HCT116 (cell line): Measurements from ENCODE around the gene FEV. TPM values are rescaled to one million over a fixed set of nuclear protein-coding genes. Genes with fewer than 3 reads are reported as not detected.

Experiments used
- ATAC-seq: fragments of 200-7000 bp; cut with Tn5 transposase; 2 replicates; pipeline ENCODE4 v1.9.1; 2020; ENCODE audit warnings: mild to moderate bottlenecking, moderate library complexity
- BruUV-seq: library from RNA; stranded (reverse); fragments of 400-500 nt; replicated peaks from 2 replicates; lab custom pipeline; 2021; lab: Mats Ljungman, UMichigan
- CTCF ChIA-PET: fragments of 300-600 bp; sonication (Branson Sonifier 250); formaldehyde crosslinking; loops from one replicate; lab custom pipeline; 2021; ENCODE audit warnings: antibody characterized with exemption; lab: Charles Lee
- POLR2A ChIA-PET: fragments of 300-600, 350-600 bp; sonication (Branson Sonifier 250); formaldehyde crosslinking; loops from one replicate; lab custom pipeline; 2021; ENCODE audit warnings: antibody characterized with exemption; lab: Charles Lee
- RAD21 ChIA-PET, 2 experiments: fragments of 300-600 bp; sonication (Branson Sonifier 250); formaldehyde crosslinking; loops; one replicate each; lab custom pipeline; 2023; ENCODE audit warnings: low total read pairs in 2 of 2; ENCODE audit not compliant: uncharacterized antibody in 2 of 2, unreplicated experiment in 2 of 2, low non-redundant PET in 1 of 2; lab: Charles Lee
- DNase-seq: peaks from one replicate; pipeline ENCODE4 v3.0.0-alpha.2; 2010; ENCODE audit warnings: low read depth, low spot score
- H2AFZ ChIP-seq: fragments of 200-600 bp; shearing (Covaris generic), sonication (generic); 2 replicates; pipeline ENCODE4 v1.6.1; 2017; ENCODE audit warnings: low read depth, mixed run types, mixed read lengths, antibody characterized with exemption, low read length; ENCODE audit not compliant: poor library complexity, severe bottlenecking
- H3K27ac ChIP-seq: 2 replicates; pipeline ENCODE4 v1.5.1; 2012; ENCODE audit warnings: low read depth, low read length
- H3K27me3 ChIP-seq: fragments of 200-600 bp; sonication (generic); 2 replicates; pipeline ENCODE4 v1.6.1; 2016; ENCODE audit warnings: mixed run types, low read length, mixed read lengths; ENCODE audit not compliant: insufficient read depth
- H3K36me3 ChIP-seq, 2 experiments: fragments of 200-500 bp in 1 of 2; fragments of 200-600 bp in 1 of 2; sonication (Bioruptor generic) in 1 of 2; sonication (generic) in 1 of 2; 2 replicates each; pipeline versions ENCODE4 v1.5.1 to v1.6.1; 2014 to 2016; ENCODE audit warnings: low read length in 2 of 2, inconsistent platforms in 1 of 2, mixed read lengths in 1 of 2, mixed run types in 1 of 2; ENCODE audit not compliant: insufficient read depth in 2 of 2, control insufficient read depth in 1 of 2
- H3K4me1 ChIP-seq, 2 experiments: fragments of 200-600 bp in 1 of 2; sonication (generic) in 1 of 2; 2 replicates each; pipeline versions ENCODE4 v1.5.1 to v1.6.1; 2012 to 2017; ENCODE audit warnings: low read length in 2 of 2, inconsistent platforms in 1 of 2, mild to moderate bottlenecking in 1 of 2, mixed read lengths in 1 of 2, mixed run types in 1 of 2, moderate library complexity in 1 of 2; ENCODE audit not compliant: insufficient read depth in 2 of 2, control insufficient read depth in 1 of 2
- H3K4me2 ChIP-seq: fragments of 200-600 bp; sonication (generic); 2 replicates; pipeline ENCODE4 v1.6.1; 2017; ENCODE audit warnings: mixed run types, low read length, mixed read lengths
- H3K4me3 ChIP-seq, 2 experiments: fragments of 200-600 bp in 1 of 2; sonication (generic) in 1 of 2; replicated peaks in 1 of 2; 2 replicates each; pipeline ENCODE4 v1.5.1; 2011 to 2016; ENCODE audit warnings: low read length in 2 of 2, control low read depth in 1 of 2, low read depth in 1 of 2, mild to moderate bottlenecking in 1 of 2, mixed read lengths in 1 of 2, mixed run types in 1 of 2
- H3K79me2 ChIP-seq: fragments of 200-600 bp; sonication (generic); 2 replicates; pipeline ENCODE4 v1.6.1; 2017; ENCODE audit warnings: mild to moderate bottlenecking, mixed run types, low read length, moderate library complexity, mixed read lengths; ENCODE audit not compliant: insufficient read depth
- H3K9ac ChIP-seq: fragments of 200-600 bp; sonication (generic); 2 replicates; pipeline ENCODE4 v1.6.1; 2016; ENCODE audit warnings: low read length, mixed read lengths
- H3K9me2 ChIP-seq: fragments of 200-600 bp; sonication (generic), shearing (Covaris generic); 2 replicates; pipeline ENCODE4 v1.6.1; 2017; ENCODE audit warnings: mixed run types, mild to moderate bottlenecking, moderate library complexity; ENCODE audit not compliant: insufficient read depth
- H3K9me3 ChIP-seq, 2 experiments: fragments of 200-500 bp in 1 of 2; fragments of 200-600 bp in 1 of 2; sonication (Bioruptor generic) in 1 of 2; sonication (generic) in 1 of 2; 2 replicates each; pipeline ENCODE4 v1.6.1; 2014 to 2017; ENCODE audit warnings: low read length in 2 of 2, mixed read lengths in 2 of 2, inconsistent platforms in 1 of 2, low read depth in 1 of 2, mild to moderate bottlenecking in 1 of 2, mixed run types in 1 of 2, moderate library complexity in 1 of 2; ENCODE audit not compliant: control insufficient read depth in 1 of 2, insufficient read depth in 1 of 2
- H4K20me1 ChIP-seq: fragments of 200-600 bp; sonication (generic), shearing (Covaris generic); 2 replicates; pipeline ENCODE4 v1.6.1; 2017; ENCODE audit warnings: mixed run types, mild to moderate bottlenecking, moderate library complexity; ENCODE audit not compliant: insufficient read depth
- CEBPB ChIP-seq: IDR thresholded peaks from 2 replicates; pipeline ENCODE4 v1.6.1; 2012; ENCODE audit warnings: low read depth
- ELF1 ChIP-seq: IDR thresholded peaks from 2 replicates; pipeline ENCODE4 v1.6.1; 2012; ENCODE audit warnings: low read depth, borderline replicate concordance
- EZH2 ChIP-seq: fragments of 200-600 bp; sonication (generic); IDR thresholded peaks from 2 replicates; pipeline ENCODE4 v1.6.1; 2017; ENCODE audit warnings: antibody characterized with exemption, mixed run types
- FOSL1 ChIP-seq: IDR thresholded peaks from 2 replicates; pipeline ENCODE4 v1.6.1; 2012; ENCODE audit warnings: low read depth
- JUND ChIP-seq: IDR thresholded peaks from 2 replicates; pipeline ENCODE4 v1.6.1; 2012
- POLR2A ChIP-seq: IDR thresholded peaks from 2 replicates; pipeline ENCODE4 v1.7.0; 2011; ENCODE audit warnings: borderline replicate concordance; ENCODE audit not compliant: insufficient read depth, insufficient read length; ENCODE audit errors: extremely low read depth
- SIN3A ChIP-seq: IDR thresholded peaks from 2 replicates; pipeline ENCODE4 v1.6.1; 2012; ENCODE audit warnings: low read depth
- YY1 ChIP-seq: IDR thresholded peaks from 2 replicates; pipeline ENCODE4 v1.6.1; 2011; ENCODE audit warnings: low read length, low read depth, moderate library complexity, mild to moderate bottlenecking; ENCODE audit not compliant: insufficient replicate concordance; ENCODE audit errors: extremely low read depth
- ZNF274 ChIP-seq: fragments of 200-500 bp; sonication (Bioruptor generic); IDR thresholded peaks from 2 replicates; pipeline ENCODE4 v1.6.1; 2014; ENCODE audit warnings: mild to moderate bottlenecking, low read depth, low read length, inconsistent platforms
- intact Hi-C: fragments of 100-400 bp; cut with micrococcal nuclease; formaldehyde crosslinking; loops from 2 replicates; pipeline ENCODE4 v1.10.0; 2022
- total RNA-seq: library from RNA; stranded (reverse); gene quantifications from one replicate; pipeline ENCODE4 v1.2.1, GENCODE V29; 2021; ENCODE audit not compliant: unreplicated experiment
- TF ChIP-seq, protein P1 (sequence below): IDR thresholded peaks from 2 replicates; pipeline ENCODE4 v1.6.1; 2012; ENCODE audit warnings: low read depth
- TF ChIP-seq, protein P2 (sequence below): IDR thresholded peaks from 2 replicates; pipeline ENCODE4 v1.6.1; 2012
- TF ChIP-seq, protein P3 (sequence below): IDR thresholded peaks from 2 replicates; pipeline ENCODE4 v1.6.1; 2012

Gene FEV
- total RNA-seq, 1 experiment from 2014 or later: not detected

DNA sequence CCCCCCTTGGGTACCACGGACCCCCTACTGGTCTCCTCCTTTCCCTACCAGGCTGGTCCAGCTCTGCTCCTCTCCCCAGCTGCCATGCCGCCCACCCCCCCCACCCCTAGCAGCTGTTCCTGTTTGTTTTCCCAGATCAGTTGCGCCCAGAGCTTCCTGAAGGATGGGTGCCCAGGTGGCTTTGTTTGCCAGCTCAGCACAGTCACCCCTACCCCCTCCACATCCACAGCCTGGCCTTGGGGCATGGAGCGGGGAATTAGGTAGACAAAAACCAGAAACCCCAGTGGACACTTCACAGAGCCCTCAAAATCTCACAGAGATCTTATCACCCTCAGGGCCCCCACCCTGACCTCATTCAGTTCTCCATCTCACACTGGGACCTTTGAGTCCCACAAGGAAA, 12.0 kb upstream of the FEV start:
- Histone ChIP-seq H3K27ac (no peak overlapping the region), H3K4me3 (no peak overlapping the region), H3K4me2 (peak overlapping the region; percentile 89; the same call in 1 of the 2 replicates), H3K27me3 (no peaks in the 10 kb centered on the region), H3K9me2 (no peaks in the 10 kb centered on the region), H3K4me1 (peaks cover 7 to 29% of the 10 kb centered on the region in 2 experiments; a peak in 3 of 4 replicates), H3K79me2 (no peaks in the 10 kb centered on the region), H3K36me3 (no peaks in the 10 kb centered on the region), H3K9ac (no peak overlapping the region), H3K9me3 (no peaks in the 10 kb centered on the region), H2AFZ (no peak overlapping the region), H4K20me1 (no peaks in the 10 kb centered on the region)
- ATAC-seq: no peak
- no peak for TF ChIP-seq EZH2
- no peak for TF ChIP-seq YY1
- no peak for TF ChIP-seq JUND
- TF ChIP-seq, protein P1, sequence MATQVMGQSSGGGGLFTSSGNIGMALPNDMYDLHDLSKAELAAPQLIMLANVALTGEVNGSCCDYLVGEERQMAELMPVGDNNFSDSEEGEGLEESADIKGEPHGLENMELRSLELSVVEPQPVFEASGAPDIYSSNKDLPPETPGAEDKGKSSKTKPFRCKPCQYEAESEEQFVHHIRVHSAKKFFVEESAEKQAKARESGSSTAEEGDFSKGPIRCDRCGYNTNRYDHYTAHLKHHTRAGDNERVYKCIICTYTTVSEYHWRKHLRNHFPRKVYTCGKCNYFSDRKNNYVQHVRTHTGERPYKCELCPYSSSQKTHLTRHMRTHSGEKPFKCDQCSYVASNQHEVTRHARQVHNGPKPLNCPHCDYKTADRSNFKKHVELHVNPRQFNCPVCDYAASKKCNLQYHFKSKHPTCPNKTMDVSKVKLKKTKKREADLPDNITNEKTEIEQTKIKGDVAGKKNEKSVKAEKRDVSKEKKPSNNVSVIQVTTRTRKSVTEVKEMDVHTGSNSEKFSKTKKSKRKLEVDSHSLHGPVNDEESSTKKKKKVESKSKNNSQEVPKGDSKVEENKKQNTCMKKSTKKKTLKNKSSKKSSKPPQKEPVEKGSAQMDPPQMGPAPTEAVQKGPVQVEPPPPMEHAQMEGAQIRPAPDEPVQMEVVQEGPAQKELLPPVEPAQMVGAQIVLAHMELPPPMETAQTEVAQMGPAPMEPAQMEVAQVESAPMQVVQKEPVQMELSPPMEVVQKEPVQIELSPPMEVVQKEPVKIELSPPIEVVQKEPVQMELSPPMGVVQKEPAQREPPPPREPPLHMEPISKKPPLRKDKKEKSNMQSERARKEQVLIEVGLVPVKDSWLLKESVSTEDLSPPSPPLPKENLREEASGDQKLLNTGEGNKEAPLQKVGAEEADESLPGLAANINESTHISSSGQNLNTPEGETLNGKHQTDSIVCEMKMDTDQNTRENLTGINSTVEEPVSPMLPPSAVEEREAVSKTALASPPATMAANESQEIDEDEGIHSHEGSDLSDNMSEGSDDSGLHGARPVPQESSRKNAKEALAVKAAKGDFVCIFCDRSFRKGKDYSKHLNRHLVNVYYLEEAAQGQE: no peak
- no peak for TF ChIP-seq POLR2A
- TF ChIP-seq, protein P2, sequence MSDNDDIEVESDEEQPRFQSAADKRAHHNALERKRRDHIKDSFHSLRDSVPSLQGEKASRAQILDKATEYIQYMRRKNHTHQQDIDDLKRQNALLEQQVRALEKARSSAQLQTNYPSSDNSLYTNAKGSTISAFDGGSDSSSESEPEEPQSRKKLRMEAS: no peak
- TF ChIP-seq ZNF274: no peak
- no peak for TF ChIP-seq CEBPB
- no peak for TF ChIP-seq ELF1
- TF ChIP-seq SIN3A: no peak
- TF ChIP-seq, protein P3, sequence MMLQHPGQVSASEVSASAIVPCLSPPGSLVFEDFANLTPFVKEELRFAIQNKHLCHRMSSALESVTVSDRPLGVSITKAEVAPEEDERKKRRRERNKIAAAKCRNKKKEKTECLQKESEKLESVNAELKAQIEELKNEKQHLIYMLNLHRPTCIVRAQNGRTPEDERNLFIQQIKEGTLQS: no peak
- no peak for TF ChIP-seq FOSL1
- RAD21 ChIA-PET: no interaction called here
- CTCF ChIA-PET: interaction anchor here (1.0 to 2.8 kb wide), 7 partner anchors 8 to 158 kb away, joined by 3 to 17 read pairs (median 3); no protein-coding TSS in a partner anchor
- no peak for DNase-seq
- BruUV-seq: no TSS peak
- intact Hi-C loops: loop anchor here (2.0 kb wide), 1 partner anchor 158 kb away; no protein-coding TSS in a partner anchor
- POLR2A ChIA-PET: no interaction called here
